Activated CD8-positive, alpha-beta memory T cell treated with anti-CD3 and anti-CD28 coated beads for 48 hours (primary cell): ENCODE measurements around the gene CTAGE4.
"Not testable (repeated sequence)": the region's sequence is repeated elsewhere in the genome, so short reads cannot be mapped to it uniquely, and the experiment has no call there.

ENCODE experiments used
- DNase-seq, 3 experiments: peaks; one replicate each; pipeline ENCODE4 v3.0.0-alpha.2; 2020; ENCODE audit warnings: low read depth in 2 of 3, low spot score in 2 of 3

Gene CTAGE4

DNA sequence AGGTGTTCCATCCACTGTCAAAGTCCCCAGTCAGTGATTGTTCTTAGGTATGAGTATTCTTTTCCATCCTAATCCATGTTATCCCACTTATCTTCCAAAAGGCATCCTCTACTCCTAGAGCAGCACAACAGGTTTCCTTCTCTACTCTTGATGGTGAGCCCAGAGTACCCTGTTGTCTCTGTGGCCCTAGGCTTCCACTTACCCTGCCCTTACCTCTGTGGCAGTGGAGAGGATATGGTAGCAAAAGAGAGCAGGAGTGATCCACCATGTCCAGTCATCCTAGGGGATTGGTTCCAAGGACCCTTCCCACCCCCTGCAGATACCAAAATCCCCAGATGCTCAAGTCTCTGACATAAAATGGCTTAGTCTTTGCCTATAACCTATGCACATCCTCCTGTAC is 33.9 kb downstream of the CTAGE4 start:
- not testable (repeated sequence) for DNase-seq

DNA sequence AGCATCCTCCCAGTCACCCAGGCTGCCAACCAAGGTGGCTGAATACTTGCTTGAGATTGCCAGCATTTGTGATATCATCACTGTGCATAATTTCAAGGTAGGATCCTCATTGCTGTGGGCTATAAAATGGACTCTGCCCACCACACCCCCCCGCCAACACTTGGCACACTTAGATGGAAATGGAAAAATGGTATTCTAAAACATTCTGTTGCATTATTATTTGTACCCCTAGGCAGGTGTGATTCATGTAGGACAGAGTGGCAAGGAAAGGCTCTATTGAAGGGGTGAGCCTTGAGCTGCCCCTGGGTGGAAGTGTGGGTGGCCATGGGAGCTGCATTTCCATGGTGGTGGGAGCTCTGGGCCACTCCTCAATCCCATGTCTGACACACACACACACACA is 35.3 kb downstream of the CTAGE4 start:
- not testable (repeated sequence) for DNase-seq

DNA sequence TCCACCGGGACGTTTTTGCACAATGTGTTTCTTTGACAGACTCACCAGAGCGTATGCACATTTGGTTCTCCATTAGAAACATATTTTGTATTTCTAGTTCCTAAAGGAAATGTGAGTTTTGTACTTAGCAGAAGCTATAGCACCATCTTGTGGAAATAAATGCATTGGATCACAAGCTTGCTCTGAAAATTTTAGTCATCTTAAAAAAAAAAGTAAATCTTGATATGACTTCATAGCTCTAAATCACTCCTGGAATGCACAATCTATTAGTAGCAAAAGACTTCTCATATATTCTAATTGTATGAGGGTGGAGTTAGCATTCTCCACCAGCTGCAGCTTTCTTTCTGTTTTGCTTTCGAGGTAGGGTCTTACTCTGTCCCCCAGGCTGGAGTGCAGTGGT is 35.9 kb downstream of the CTAGE4 start:
- DNase-seq = not testable (repeated sequence)

DNA sequence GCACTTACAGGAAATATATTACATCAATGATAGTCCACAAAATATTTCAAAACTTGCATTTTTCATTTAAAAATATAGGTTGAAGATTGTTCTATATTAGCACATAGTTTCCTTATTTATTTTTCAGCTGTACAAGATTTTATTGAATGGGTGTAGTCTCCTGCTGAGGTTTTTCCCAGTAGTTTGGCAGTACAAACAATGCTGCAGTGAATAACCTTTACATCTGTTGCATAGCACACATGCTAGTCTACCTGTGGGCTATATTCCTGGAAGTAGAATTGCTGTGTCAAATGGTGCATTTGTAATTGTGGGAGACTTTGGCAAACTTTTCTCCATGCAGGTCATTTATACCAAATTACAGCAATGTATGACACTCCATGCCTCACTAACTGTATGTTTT is 37.3 kb downstream of the CTAGE4 start:
- DNase-seq = not testable (repeated sequence)

DNA sequence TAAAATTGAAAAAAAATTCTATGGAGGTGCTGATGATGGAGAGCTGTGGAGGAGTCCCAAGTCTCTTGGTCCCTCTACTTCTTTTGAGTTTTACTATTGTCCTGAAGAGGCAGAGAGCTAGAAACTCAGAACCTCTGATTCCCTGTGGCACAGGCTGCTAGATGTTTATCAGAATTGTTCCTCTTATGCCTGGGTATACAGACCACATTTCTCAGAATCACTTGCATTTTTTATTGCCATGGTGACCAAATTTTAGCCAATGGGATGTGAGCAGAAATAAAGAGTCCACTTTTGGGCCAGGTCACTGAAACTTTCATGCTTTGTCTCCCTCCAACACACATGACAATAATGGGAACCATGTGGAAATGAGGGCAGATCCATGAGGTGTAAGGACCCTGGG is 40.4 kb downstream of the CTAGE4 start:
- DNase-seq = not testable (repeated sequence)

DNA sequence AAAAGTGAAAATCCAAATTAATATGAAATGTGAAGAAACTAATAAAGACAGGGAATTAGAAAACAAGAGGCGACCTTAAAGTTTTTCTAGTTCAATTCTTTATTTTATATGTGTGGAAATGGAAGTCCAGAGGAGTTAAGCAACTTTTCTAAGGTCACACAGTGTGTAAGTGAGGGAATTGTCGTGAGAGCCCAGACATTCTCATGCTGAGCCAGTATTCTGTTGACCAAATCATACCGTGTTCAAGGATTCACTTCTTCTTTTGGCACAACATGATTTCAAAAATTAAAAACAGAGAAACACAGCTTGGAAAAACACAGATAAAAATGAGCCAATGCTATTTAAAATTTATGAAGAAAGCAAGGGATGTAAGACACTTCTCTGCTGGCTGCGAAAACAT is 43.6 kb downstream of the CTAGE4 start:
- not testable (repeated sequence) for DNase-seq

DNA sequence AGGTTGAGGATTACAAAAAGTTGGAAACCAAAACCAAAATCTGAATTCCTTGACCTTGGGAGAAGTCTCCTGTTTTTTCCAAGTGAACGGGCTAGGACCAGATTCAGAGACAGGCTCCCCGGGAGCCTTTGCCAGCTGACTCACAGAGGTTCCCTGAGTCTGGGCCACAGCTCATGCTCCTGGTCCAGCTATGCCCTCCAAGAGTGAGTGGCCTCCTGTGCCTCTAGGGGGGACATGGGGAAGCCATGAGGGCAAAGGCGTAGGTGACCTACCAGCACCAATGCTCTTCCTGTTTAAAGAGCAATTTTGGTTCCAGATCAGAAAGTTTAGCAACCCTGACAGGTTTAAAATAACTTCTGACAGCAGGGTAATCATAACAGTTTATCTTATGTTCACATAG is 45.5 kb downstream of the CTAGE4 start:
- not testable (repeated sequence) for DNase-seq

DNA sequence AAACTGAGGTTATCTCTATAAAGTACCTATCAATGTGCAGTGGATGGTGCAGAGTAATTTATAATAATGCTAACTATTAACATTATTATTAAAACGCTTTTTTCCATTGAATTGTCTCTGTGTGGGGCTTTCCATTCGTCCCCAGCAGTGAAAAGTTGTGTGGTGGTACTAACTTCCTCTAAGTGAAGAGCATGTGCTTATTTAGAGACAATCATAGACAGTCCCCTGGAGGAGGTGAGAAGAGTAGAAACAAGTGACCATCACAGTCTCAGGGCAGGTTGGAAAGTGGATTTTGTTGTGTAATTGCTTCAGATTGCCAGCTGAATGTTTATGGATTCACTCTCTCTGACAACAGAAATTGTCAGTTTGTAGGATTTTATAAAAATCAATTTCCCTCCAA is 47.8 kb downstream of the CTAGE4 start:
- DNase-seq = not testable (repeated sequence)

DNA sequence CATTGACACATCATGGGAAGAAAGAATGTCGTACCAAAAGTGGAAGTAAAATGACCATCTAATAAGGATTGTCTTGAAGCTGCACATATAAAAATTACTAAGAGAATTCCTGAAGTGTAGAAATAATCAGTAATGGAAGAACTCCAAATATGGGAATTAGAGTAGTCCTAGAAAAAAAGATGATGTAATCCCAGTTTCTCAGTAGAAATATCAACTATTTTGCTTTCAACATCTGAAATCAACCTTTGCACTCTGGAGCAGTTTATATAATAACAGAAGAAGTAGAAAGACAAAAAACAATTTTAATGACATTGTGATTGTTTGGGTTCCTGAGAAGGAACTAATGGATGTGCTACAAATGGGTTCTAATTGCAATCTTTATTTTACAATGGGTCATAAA is 49.8 kb downstream of the CTAGE4 start:
- not testable (repeated sequence) for DNase-seq
